ENCODE measurements around the gene C11orf91.

DNA sequence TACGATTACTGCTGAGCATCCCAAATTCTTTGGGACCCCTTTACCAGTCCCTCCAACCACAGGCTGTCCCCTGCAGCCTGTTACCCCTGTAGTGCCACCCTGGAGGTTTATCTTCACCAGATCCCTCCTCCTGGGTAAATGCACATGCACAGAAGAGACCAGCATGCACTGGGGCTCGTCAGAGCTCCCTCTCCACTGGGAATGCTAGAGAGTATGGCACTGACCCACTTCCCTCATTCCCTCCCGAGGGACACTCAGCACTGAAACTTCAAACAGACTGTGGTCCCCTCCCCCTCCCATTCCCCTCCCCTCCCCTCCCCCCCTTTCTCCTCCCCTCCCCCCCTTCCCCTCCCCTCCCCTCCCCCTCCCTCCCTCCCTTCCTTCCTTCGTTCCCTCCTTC, 49.1 kb downstream of the C11orf91 start:
- TF ChIP-seq, protein P1, sequence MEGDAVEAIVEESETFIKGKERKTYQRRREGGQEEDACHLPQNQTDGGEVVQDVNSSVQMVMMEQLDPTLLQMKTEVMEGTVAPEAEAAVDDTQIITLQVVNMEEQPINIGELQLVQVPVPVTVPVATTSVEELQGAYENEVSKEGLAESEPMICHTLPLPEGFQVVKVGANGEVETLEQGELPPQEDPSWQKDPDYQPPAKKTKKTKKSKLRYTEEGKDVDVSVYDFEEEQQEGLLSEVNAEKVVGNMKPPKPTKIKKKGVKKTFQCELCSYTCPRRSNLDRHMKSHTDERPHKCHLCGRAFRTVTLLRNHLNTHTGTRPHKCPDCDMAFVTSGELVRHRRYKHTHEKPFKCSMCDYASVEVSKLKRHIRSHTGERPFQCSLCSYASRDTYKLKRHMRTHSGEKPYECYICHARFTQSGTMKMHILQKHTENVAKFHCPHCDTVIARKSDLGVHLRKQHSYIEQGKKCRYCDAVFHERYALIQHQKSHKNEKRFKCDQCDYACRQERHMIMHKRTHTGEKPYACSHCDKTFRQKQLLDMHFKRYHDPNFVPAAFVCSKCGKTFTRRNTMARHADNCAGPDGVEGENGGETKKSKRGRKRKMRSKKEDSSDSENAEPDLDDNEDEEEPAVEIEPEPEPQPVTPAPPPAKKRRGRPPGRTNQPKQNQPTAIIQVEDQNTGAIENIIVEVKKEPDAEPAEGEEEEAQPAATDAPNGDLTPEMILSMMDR (conservative IDR thresholded peaks at IDR 0.05 in 1 of 2, IDR thresholded peaks at IDR 0.05 in 1 of 2; ENCODE audit: extremely low read depth in 1 of 2, insufficient read depth in 1 of 2, low read depth in 1 of 2, low read length in 2 of 2) = no peak
- TF ChIP-seq EZH2 (IDR thresholded peaks at IDR 0.05; ENCODE audit: borderline replicate concordance, low read length) = no peak

All from mammary epithelial cell (primary cell).